DOHH2 (cell line): ENCODE measurements around the gene OR2T6.
"Not testable (repeated sequence)": the region's sequence is repeated elsewhere in the genome, so short reads cannot be mapped to it uniquely, and the experiment has no call there.

Experiments used
- CTCF ChIP-seq: fragments of 200-600 bp; sonication (generic); IDR thresholded peaks from one replicate; pipeline ENCODE4 v1.5.1; 2014; ENCODE audit warnings: antibody characterized with exemption, mild to moderate bottlenecking, low read depth, low read length; ENCODE audit not compliant: poor library complexity, severe bottlenecking
- EZH2phosphoT487 ChIP-seq: fragments of 200-600 bp; sonication (generic); IDR thresholded peaks from 2 replicates; pipeline ENCODE4 v1.6.1; 2017; ENCODE audit warnings: borderline replicate concordance, mild to moderate bottlenecking, antibody characterized with exemption, low read length, moderate library complexity, mixed read lengths

- TF ChIP-seq CTCF, EZH2phosphoT487: not testable (repeated sequence)
These were observed 60.8 kb downstream of the OR2T6 start for GRCh38 chr1:248436303-248436702.
